ENCODE results near the gene STON1.
"Not testable (repeated sequence)": the region's sequence is repeated elsewhere in the genome, so short reads cannot be mapped to it uniquely, and the experiment has no call there.

STON1 gene

GRCh38 chr2:48530033-48530811 lies at the start of gene STON1:
STON1 (plus strand) TSS chr2:48530154; CDS start chr2:48580634, 50,480 bp downstream.
- DNase-seq (ENCODE audit: low spot score): no peak

- DNase-seq (ENCODE audit: low spot score): peak; percentile 11
Observed at GRCh38 chr2:48480526-48480925, 49.4 kb upstream of the STON1 start.

GRCh38 chr2:48482313-48482712 lies 47.6 kb upstream of the STON1 start:
- no peak for DNase-seq (ENCODE audit: low spot score)

- no peak for DNase-seq (ENCODE audit: low spot score)
Observed at GRCh38 chr2:48482769-48483168, 47.2 kb upstream of the STON1 start.

- DNase-seq (ENCODE audit: low spot score): no peak
Observed at GRCh38 chr2:48483506-48483905, 46.4 kb upstream of the STON1 start.

GRCh38 chr2:48483916-48484315 lies 46.0 kb upstream of the STON1 start:
- no peak for DNase-seq (ENCODE audit: low spot score)

GRCh38 chr2:48488545-48488944 lies 41.4 kb upstream of the STON1 start:
- no peak for DNase-seq (ENCODE audit: low spot score)

- DNase-seq (ENCODE audit: low spot score): no peak
Observed at GRCh38 chr2:48496849-48497248, 33.1 kb upstream of the STON1 start.

GRCh38 chr2:48504647-48505327 lies 25.2 kb upstream of the STON1 start:
- DNase-seq (ENCODE audit: low spot score): no peak

- no peak for DNase-seq (ENCODE audit: low spot score)
Observed at GRCh38 chr2:48507111-48507510, 22.8 kb upstream of the STON1 start.

- no peak for DNase-seq (ENCODE audit: low spot score)
Observed at GRCh38 chr2:48508461-48509124, 21.4 kb upstream of the STON1 start.

GRCh38 chr2:48510329-48510728 lies 19.6 kb upstream of the STON1 start:
- DNase-seq (ENCODE audit: low spot score): no peak

GRCh38 chr2:48511849-48512470 lies 18.0 kb upstream of the STON1 start:
- DNase-seq (ENCODE audit: low spot score): no peak

- no peak for DNase-seq (ENCODE audit: low spot score)
Observed at GRCh38 chr2:48512571-48512970, 17.4 kb upstream of the STON1 start.

GRCh38 chr2:48514348-48515003 lies 15.5 kb upstream of the STON1 start:
- no peak for DNase-seq (ENCODE audit: low spot score)

- no peak for DNase-seq (ENCODE audit: low spot score)
Observed at GRCh38 chr2:48515513-48515985, 14.4 kb upstream of the STON1 start.

GRCh38 chr2:48519593-48519992 lies 10.4 kb upstream of the STON1 start:
- DNase-seq (ENCODE audit: low spot score): peak; percentile 17

- not testable (repeated sequence) for DNase-seq (ENCODE audit: low spot score)
Observed at GRCh38 chr2:48524756-48525155, 5.2 kb upstream of the STON1 start.

- no peak for DNase-seq (ENCODE audit: low spot score)
Observed at GRCh38 chr2:48525269-48525943, 4.5 kb upstream of the STON1 start.

- DNase-seq (ENCODE audit: low spot score): no peak
Observed at GRCh38 chr2:48527226-48527885, 2.6 kb upstream of the STON1 start.

- no peak for DNase-seq (ENCODE audit: low spot score)
Observed at GRCh38 chr2:48528431-48528830, 1.5 kb upstream of the STON1 start.

Data from cerebellar cortex (tissue), 1 donor.